NCI-H1694 (cell line): Measurements from ENCODE around the gene FUT2.
A peak's percentile ranks its signal among the peaks of the same experiment; 100 is the strongest.
"Not testable (repeated sequence)": the region's sequence is repeated elsewhere in the genome, so short reads cannot be mapped to it uniquely, and the experiment has no call there.

Experiments
- DNase-seq: peaks from one replicate; lab custom pipeline; 2025; lab: John Stamatoyannopoulos, UW

Gene FUT2

GRCh38 chr19:48670699-48671445 is 24.9 kb upstream of the FUT2 start:
- DNase-seq = no peak

- peak; percentile 64 for DNase-seq
Observed at GRCh38 chr19:48671446-48671995, 24.2 kb upstream of the FUT2 start.

- no peak for DNase-seq
Observed at GRCh38 chr19:48672994-48673393, 22.8 kb upstream of the FUT2 start, which contains the start of gene NTN5. TSS of gene NTN5 (minus strand) at chr19:48673017. CDS start at chr19:48670986, 2,031 bp downstream.

GRCh38 chr19:48673436-48674100 is 22.2 kb upstream of the FUT2 start:
- DNase-seq = no peak

GRCh38 chr19:48674216-48674809 is 21.5 kb upstream of the FUT2 start:
- no peak for DNase-seq

- DNase-seq = peak; percentile 93
Observed at GRCh38 chr19:48674921-48675824, 20.6 kb upstream of the FUT2 start.

- DNase-seq = no peak
Observed at GRCh38 chr19:48676487-48676886, 19.3 kb upstream of the FUT2 start.

GRCh38 chr19:48676887-48677286 is 18.9 kb upstream of the FUT2 start:
- no peak for DNase-seq

GRCh38 chr19:48678201-48678600 is 17.6 kb upstream of the FUT2 start:
- no peak for DNase-seq

- not testable (repeated sequence) for DNase-seq
Observed at GRCh38 chr19:48680006-48680405, 15.8 kb upstream of the FUT2 start.

- DNase-seq = no peak
Observed at GRCh38 chr19:48680436-48681126, 15.2 kb upstream of the FUT2 start.

- DNase-seq = no peak
Observed at GRCh38 chr19:48681127-48681470, 14.7 kb upstream of the FUT2 start.

GRCh38 chr19:48683349-48683748 is 12.4 kb upstream of the FUT2 start:
- DNase-seq = no peak

GRCh38 chr19:48685583-48685982 is 10.2 kb upstream of the FUT2 start:
- no peak for DNase-seq

- no peak for DNase-seq
Observed at GRCh38 chr19:48686088-48686487, 9.7 kb upstream of the FUT2 start.

- not testable (repeated sequence) for DNase-seq
Observed at GRCh38 chr19:48686637-48687036, 9.1 kb upstream of the FUT2 start.

GRCh38 chr19:48687776-48688175 is 8.0 kb upstream of the FUT2 start:
- no peak for DNase-seq

- no peak for DNase-seq
Observed at GRCh38 chr19:48689449-48689848, 6.3 kb upstream of the FUT2 start.

GRCh38 chr19:48693629-48694028 is 2.1 kb upstream of the FUT2 start:
- not testable (repeated sequence) for DNase-seq

GRCh38 chr19:48696353-48697010 is 711 bp downstream of the FUT2 start:
- DNase-seq = no peak

- DNase-seq = no peak
Observed at GRCh38 chr19:48698046-48698445, 2.3 kb downstream of the FUT2 start.
